GM23248 (cell line): ENCODE data around the gene FAM171A1. TPM values are rescaled to one million over a fixed set of nuclear protein-coding genes. Genes with fewer than 3 reads are reported as not detected.

ENCODE experiments used
- DNase-seq: peaks from one replicate; pipeline ENCODE4 v3.0.0-alpha.2; 2015
- H2AFZ ChIP-seq: fragments of 200-600 bp; sonication (generic); 2 replicates; pipeline ENCODE4 v1.6.1; 2016; ENCODE audit warnings: antibody characterized with exemption
- H3F3A ChIP-seq: fragments of 200-600 bp; sonication (generic); 2 replicates; pipeline ENCODE4 v1.6.1; 2016; ENCODE audit warnings: mild to moderate bottlenecking, antibody characterized with exemption, mixed run types; ENCODE audit not compliant: insufficient read depth
- H3K27ac ChIP-seq: fragments of 200-600 bp; sonication (generic); 2 replicates; pipeline ENCODE4 v1.5.1; 2016; ENCODE audit warnings: mild to moderate bottlenecking
- H3K27me3 ChIP-seq: fragments of 200-600 bp; sonication (generic); replicated peaks from 2 replicates; pipeline ENCODE4 v1.6.1; 2016; ENCODE audit warnings: mild to moderate bottlenecking; ENCODE audit not compliant: insufficient read depth
- H3K36me3 ChIP-seq: fragments of 200-600 bp; sonication (generic); 2 replicates; pipeline ENCODE4 v1.6.1; 2016; ENCODE audit warnings: low read depth, mild to moderate bottlenecking
- H3K4me1 ChIP-seq: fragments of 200-600 bp; sonication (generic); 2 replicates; pipeline ENCODE4 v1.6.1; 2016; ENCODE audit warnings: mild to moderate bottlenecking; ENCODE audit not compliant: insufficient read depth
- H3K4me2 ChIP-seq: fragments of 200-600 bp; sonication (generic); one replicate; pipeline ENCODE4 v1.6.1; 2016; ENCODE audit warnings: mild to moderate bottlenecking; ENCODE audit not compliant: unreplicated experiment
- H3K4me3 ChIP-seq: fragments of 200-600 bp; sonication (generic); 2 replicates; pipeline ENCODE4 v1.5.1; 2016; ENCODE audit warnings: mild to moderate bottlenecking
- H3K79me2 ChIP-seq: fragments of 200-600 bp; sonication (generic); 2 replicates; pipeline ENCODE4 v1.6.1; 2016; ENCODE audit warnings: mild to moderate bottlenecking; ENCODE audit not compliant: insufficient read depth
- H3K9ac ChIP-seq: fragments of 200-600 bp; sonication (generic); 2 replicates; pipeline ENCODE4 v1.6.1; 2016; ENCODE audit warnings: mild to moderate bottlenecking
- H3K9me2 ChIP-seq: fragments of 200-600 bp; sonication (generic); 2 replicates; pipeline ENCODE4 v1.6.1; 2016; ENCODE audit warnings: mixed run types, mild to moderate bottlenecking, moderate library complexity; ENCODE audit not compliant: insufficient read depth
- H3K9me3 ChIP-seq: fragments of 200-600 bp; sonication (generic); one replicate; pipeline ENCODE4 v1.6.1; 2017; ENCODE audit warnings: low read depth
- H4K20me1 ChIP-seq: fragments of 200-600 bp; sonication (generic); 2 replicates; pipeline ENCODE4 v1.6.0; 2016; ENCODE audit not compliant: insufficient read depth
- EZH2 ChIP-seq: fragments of 200-600 bp; sonication (generic); IDR thresholded peaks from 2 replicates; pipeline ENCODE4 v1.6.1; 2018; ENCODE audit warnings: antibody characterized with exemption, mild to moderate bottlenecking; ENCODE audit not compliant: insufficient read depth, poor library complexity, severe bottlenecking
- EZH2phosphoT487 ChIP-seq: fragments of 200-600 bp; sonication (generic); IDR thresholded peaks from 2 replicates; pipeline ENCODE4 v1.6.1; 2018; ENCODE audit warnings: antibody characterized with exemption, moderate library complexity, mild to moderate bottlenecking, low read depth; ENCODE audit not compliant: insufficient read depth
- WGBS, 2 experiments: methylation state at CpG; one replicate each; pipeline ENCODE4 v1.1.6; 2015 to 2017; ENCODE audit warnings: low lambda C conversion rate in 2 of 2, low coverage in 1 of 2; ENCODE audit errors: missing lambda C conversion rate in 2 of 2; 5-methylcytosine and 5-hydroxymethylcytosine counted together
- in situ Hi-C: fragments of 300-500 bp; cut with MboI; formaldehyde crosslinking; loops from 2 replicates; pipeline ENCODE4 v1.15.0; 2020
- polyA plus RNA-seq: library from polyadenylated mRNA; unstranded; fragments of >200 nt; fragmentation: Nextera tagmentation; extraction: Ambion mirVana; gene quantifications from 2 replicates; pipeline ENCODE4 v1.2.1, GENCODE V29; 2016
- total RNA-seq: library from RNA; depleted of rRNA; stranded (reverse); fragments of >200 nt; shearing (Covaris generic); gene quantifications from 2 replicates; pipeline ENCODE4 v1.2.3, GENCODE V29; 2014

FAM171A1 gene
- total and polyA plus RNA-seq, 2 experiments from 2014 or later: 11.2 to 25.2 TPM

DNA sequence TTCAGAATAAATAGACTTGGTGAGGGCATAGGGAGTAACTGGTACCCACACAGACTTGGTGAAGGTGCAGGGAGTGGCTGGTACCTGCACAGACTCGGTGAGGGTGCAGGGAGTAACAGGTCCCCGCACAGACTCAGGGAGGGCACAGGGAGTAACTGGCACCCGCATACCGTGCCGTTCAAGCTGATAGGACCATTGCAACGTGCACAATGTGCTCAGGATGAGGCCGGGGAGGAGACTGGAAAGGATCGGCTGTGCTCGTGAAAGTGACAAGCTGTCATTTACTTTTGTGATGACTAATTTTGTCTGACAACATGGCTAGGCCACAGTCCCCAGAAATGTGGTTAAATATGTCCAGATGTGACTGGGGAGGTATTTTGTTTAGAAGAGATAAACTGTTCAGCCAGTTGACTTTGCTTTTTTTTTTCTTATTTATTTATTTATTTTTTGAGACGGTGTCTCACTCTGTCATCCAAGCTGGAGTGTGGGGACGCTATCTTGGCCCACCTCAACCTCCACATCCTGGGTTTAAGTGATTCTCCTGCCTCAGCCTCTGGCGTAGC lies 126.4 kb downstream of the FAM171A1 start:
- no peak overlapping the region for H2AFZ ChIP-seq
- no peaks in the 10 kb centered on the region for H3K36me3 ChIP-seq
- H3K9ac ChIP-seq: no peak overlapping the region
- peaks cover 6% of the 10 kb centered on the region for H3K4me1 ChIP-seq
- H3K27ac ChIP-seq: no peak overlapping the region
- in situ Hi-C loops: no loop called here
- no peaks in the 10 kb centered on the region for H3K9me3 ChIP-seq
- no peaks in the 10 kb centered on the region for H3K79me2 ChIP-seq
- DNase-seq: no peak
- 80 to 83% methylated on average over 12 of the region's 12 CpGs for WGBS, 2 experiments
- H4K20me1 ChIP-seq: no peaks in the 10 kb centered on the region
- no peak for TF ChIP-seq EZH2
- TF ChIP-seq EZH2phosphoT487: no peak
- 0 out of 2 replicates have a peak, but pooled peaks cover 6% of the 10 kb centered on the region for H3F3A ChIP-seq
- H3K9me2 ChIP-seq: no peaks in the 10 kb centered on the region
- H3K4me3 ChIP-seq: no peak overlapping the region
- H3K27me3 ChIP-seq: no peaks in the 10 kb centered on the region
- no peak overlapping the region for H3K4me2 ChIP-seq

DNA sequence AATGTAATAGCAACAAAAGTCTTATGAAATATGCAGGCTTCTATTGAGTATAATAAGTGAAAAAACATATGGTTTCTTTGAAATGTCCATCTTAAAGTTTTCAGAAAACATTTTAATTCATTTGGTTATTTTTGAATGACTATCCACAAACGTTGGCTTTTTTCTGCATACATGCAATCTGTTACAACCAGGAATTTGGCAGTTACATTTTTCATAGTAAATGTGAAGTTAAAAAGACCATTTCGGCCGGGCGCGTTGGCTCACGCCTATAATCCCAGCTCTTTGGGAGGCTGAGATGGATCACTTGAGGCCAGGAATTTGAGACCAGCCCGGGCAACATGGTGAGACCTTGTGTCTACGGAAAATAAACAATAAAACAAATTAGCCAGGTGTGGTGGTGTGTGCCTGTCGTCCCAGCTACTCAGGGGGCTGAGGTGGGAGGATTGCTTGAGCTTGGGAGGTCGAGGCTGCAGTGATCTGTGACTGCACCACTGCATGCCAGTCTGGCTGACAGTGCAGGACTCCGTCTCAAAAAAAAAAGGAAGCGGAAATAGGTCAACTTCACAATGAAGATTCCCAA lies 128.7 kb downstream of the FAM171A1 start:
- Histone ChIP-seq H3K9me3 (no peaks in the 10 kb centered on the region), H3K27me3 (no peaks in the 10 kb centered on the region), H3K4me2 (no peak overlapping the region), H3K9me2 (no peaks in the 10 kb centered on the region), H2AFZ (no peak overlapping the region), H3K27ac (no peak overlapping the region), H3K36me3 (no peaks in the 10 kb centered on the region), H3K4me1 (peaks cover 8% of the 10 kb centered on the region; the same call in 1 of the 2 replicates), H3F3A (no peaks in the 10 kb centered on the region), H4K20me1 (no peaks in the 10 kb centered on the region), H3K79me2 (no peaks in the 10 kb centered on the region), H3K9ac (no peak overlapping the region), H3K4me3 (no peak overlapping the region)
- 88 to 90% methylated on average over 12 of the region's 12 CpGs for WGBS, 2 experiments
- in situ Hi-C loops: no loop called here
- no peak for DNase-seq
- no peak for TF ChIP-seq EZH2phosphoT487
- TF ChIP-seq EZH2: no peak

DNA sequence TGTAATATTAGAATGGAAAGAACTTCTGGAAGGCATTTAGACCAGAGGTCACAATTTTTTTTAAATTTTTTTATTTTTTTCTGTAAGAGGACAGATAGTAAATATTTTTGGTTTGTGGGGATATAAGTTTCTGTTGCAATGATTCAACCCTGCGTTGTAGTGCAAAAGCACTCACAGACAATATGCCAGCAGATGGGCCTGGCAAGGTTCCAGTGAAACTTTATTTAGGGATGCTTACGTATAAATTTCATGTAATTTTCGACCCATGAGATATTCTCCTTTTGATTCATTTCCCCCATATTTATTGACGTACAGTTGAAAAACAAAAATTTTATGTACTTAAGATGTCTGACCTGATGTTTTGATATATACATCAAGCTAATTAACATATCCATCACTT lies 129.8 kb downstream of the FAM171A1 start:
- no peak for DNase-seq
- in situ Hi-C loops: no loop called here
- no peak overlapping the region for H2AFZ ChIP-seq
- no peaks in the 10 kb centered on the region for H3K9me3 ChIP-seq
- H3K4me3 ChIP-seq: no peak overlapping the region
- H4K20me1 ChIP-seq: no peaks in the 10 kb centered on the region
- no peaks in the 10 kb centered on the region for H3K9me2 ChIP-seq
- H3K4me1 ChIP-seq: peaks cover 12% of the 10 kb centered on the region
- H3K9ac ChIP-seq: no peak overlapping the region
- H3K27ac ChIP-seq: no peak overlapping the region
- TF ChIP-seq EZH2 (no peak), EZH2phosphoT487 (no peak)
- H3K79me2 ChIP-seq: no peaks in the 10 kb centered on the region
- no peak overlapping the region for H3K4me2 ChIP-seq
- WGBS, 2 experiments: 91 to 94% methylated on average over 4 of the region's 4 CpGs
- no peaks in the 10 kb centered on the region for H3F3A ChIP-seq
- no peaks in the 10 kb centered on the region for H3K36me3 ChIP-seq
- H3K27me3 ChIP-seq: no peaks in the 10 kb centered on the region

DNA sequence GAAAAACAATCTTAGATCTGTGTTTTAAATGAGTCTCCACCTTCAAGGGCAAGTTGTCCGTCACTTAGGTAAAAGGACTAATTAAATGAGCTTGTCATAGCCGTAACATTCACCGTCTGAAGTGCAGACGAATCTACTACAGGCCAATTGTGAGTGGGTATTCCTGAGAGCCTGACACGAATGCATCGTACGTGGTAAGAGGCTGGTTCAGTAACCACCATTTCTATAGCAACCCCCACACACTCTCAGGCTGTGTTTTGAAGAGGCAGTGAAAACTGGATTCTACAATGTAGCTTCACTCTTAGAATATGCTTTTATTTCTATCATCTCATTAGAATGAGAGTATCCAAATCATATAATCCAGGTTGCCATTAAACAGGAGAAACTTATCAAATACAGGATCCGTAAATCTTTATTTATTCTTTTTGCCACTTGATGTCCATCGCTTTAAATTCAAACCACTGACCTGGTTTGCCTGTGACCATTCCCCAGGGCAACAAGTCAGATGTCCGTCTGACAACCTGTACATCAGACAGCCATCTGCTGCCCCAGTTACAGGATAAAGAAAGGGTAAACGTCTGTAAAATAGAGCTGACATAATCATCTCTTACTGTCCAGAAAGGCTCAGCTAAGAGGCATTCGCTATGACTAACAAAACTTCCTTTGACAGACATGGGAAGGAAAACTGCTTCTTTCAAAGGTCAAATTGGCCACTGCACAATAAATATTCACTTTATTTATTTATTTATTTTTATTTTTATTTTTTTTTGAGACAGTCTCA lies 132.3 kb downstream of the FAM171A1 start:
- H3K9me3 ChIP-seq: no peaks in the 10 kb centered on the region
- no peaks in the 10 kb centered on the region for H3K36me3 ChIP-seq
- peak; percentile 60 for DNase-seq
- H3K9me2 ChIP-seq: no peaks in the 10 kb centered on the region
- H3K79me2 ChIP-seq: no peaks in the 10 kb centered on the region
- no peak overlapping the region for H3K4me3 ChIP-seq
- no peaks in the 10 kb centered on the region for H4K20me1 ChIP-seq
- no peak overlapping the region for H2AFZ ChIP-seq
- TF ChIP-seq EZH2: no peak
- TF ChIP-seq EZH2phosphoT487: no peak
- no peaks in the 10 kb centered on the region for H3F3A ChIP-seq
- no peaks in the 10 kb centered on the region for H3K27me3 ChIP-seq
- no peak overlapping the region for H3K9ac ChIP-seq
- no peak overlapping the region for H3K4me2 ChIP-seq
- H3K4me1 ChIP-seq: peaks cover 12% of the 10 kb centered on the region
- WGBS, 2 experiments: 84% methylated on average over 12 of the region's 12 CpGs
- peak overlapping the region; percentile 1; the same call in 1 of the 2 replicates for H3K27ac ChIP-seq
- in situ Hi-C loops: no loop called here
